ENCODE results near the gene PI4KA.
"Not testable (repeated sequence)": the region's sequence is repeated elsewhere in the genome, so short reads cannot be mapped to it uniquely, and the experiment has no call there.

The PI4KA gene

DNA sequence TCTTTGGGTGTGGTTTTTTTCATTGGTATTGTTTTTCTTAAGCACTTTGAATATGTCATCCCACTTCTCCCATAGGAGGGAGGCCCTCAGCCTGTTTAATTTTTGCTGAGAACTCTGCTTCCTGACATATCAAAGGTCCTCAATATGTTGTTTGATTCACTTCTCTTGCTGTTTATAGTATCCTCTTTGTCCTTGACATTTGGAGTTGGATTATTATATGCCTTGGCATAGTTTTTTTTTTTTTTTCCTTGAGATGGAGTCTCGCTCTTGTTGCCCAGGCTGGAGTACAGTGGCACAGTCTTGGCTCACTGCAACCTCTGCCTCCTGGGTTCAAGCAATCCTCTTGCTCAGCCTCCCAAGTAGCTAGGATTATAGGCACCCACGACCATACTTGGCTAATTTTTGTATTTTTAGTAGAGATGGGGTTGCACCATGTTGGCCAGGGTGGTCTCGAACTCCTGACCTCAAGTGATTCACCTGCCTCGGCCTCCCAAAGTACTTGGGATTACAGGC is 196.0 kb downstream of the PI4KA start:
- DNase-seq, result not testable (repeated sequence)

- DNase-seq, result no peak
These were observed 197.1 kb downstream of the PI4KA start for GRCh38 chr22:20661473-20661872.

- no peak for DNase-seq
These were observed 198.1 kb downstream of the PI4KA start for GRCh38 chr22:20660441-20661054.

- no peak for DNase-seq
These were observed 198.7 kb downstream of the PI4KA start for GRCh38 chr22:20659920-20660319.

- DNase-seq, result no peak
These were observed 199.4 kb downstream of the PI4KA start for GRCh38 chr22:20659258-20659657.

GRCh38 chr22:20658433-20659222 is 200.0 kb downstream of the PI4KA start:
- DNase-seq, result no peak

GRCh38 chr22:20657963-20658362 is 200.6 kb downstream of the PI4KA start:
- no peak for DNase-seq
